GM12874 (cell line): Measurements from ENCODE around the gene TUBGCP3.
A peak's percentile ranks its signal among the peaks of the same experiment; 100 is the strongest.

Experiments used
- CTCF ChIP-seq: IDR thresholded peaks from 2 replicates; pipeline ENCODE4 v1.5.1; 2011; ENCODE audit warnings: low read depth, mild to moderate bottlenecking, control low read depth, low read length, moderate library complexity; ENCODE audit not compliant: insufficient read depth

Gene TUBGCP3

GRCh38 chr13:112446347-112446861 lies 141.5 kb downstream of the TUBGCP3 start:
- no peak for TF ChIP-seq CTCF

GRCh38 chr13:112445411-112446271 lies 142.3 kb downstream of the TUBGCP3 start:
- no peak for TF ChIP-seq CTCF

GRCh38 chr13:112444416-112445399 lies 143.2 kb downstream of the TUBGCP3 start:
- TF ChIP-seq CTCF: no peak

- peak; percentile 79 for TF ChIP-seq CTCF
Observed at GRCh38 chr13:112443995-112444311, 144.0 kb downstream of the TUBGCP3 start.

- 0 out of 2 replicates have a peak, but pooled peaks have one; percentile 17 for TF ChIP-seq CTCF
Observed at GRCh38 chr13:112443191-112443994, 144.6 kb downstream of the TUBGCP3 start.

GRCh38 chr13:112442483-112443090 lies 145.4 kb downstream of the TUBGCP3 start:
- TF ChIP-seq CTCF: no peak
